DMS53 treated with DMSO at 0.1 percent for 48 hours (cell line): Measurements from ENCODE around the gene AKAP13.
"Not testable (repeated sequence)": the region's sequence is repeated elsewhere in the genome, so short reads cannot be mapped to it uniquely, and the experiment has no call there.

Experiments used
- DNase-seq: peaks from one replicate; lab custom pipeline; 2025; ENCODE audit not compliant: unreplicated experiment; lab: John Stamatoyannopoulos, UW

Gene AKAP13

GRCh38 chr15:85347264-85348047 lies 32.9 kb upstream of the AKAP13 start:
- not testable (repeated sequence) for DNase-seq

DNA sequence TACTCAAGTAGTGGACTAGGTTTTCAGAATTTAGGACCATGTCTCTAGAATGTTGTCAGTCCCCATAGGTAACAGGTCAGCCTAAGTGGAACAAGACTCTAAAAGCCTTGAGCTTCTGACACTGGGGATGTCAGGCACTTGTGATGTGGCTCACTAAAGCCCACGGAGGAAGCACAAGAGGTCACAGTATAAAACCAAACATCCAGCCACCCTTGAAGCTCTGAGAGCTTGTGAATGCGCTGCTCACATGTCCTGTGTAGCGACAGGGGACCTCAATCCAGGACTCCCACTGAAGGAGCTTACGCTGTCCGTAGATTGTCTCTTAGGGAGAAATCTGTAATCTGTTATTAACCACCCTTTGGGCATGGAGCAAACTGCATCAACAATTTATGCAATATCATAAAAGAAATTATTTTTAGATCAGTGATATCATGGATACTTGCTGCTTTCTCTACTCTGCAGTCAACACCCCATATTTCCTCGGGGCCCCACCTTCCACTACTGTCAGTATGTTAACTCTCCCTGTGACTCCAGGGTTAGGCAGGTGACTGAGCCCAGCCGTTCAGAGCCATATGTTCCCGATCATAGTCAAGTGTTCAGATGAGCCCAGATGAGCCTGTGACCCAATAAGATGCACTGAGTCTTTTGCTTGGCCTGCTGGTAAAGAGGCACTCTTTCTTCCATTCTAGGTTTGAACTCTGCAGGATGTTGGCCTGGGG lies 32.2 kb upstream of the AKAP13 start:
- DNase-seq, result not testable (repeated sequence)

DNA sequence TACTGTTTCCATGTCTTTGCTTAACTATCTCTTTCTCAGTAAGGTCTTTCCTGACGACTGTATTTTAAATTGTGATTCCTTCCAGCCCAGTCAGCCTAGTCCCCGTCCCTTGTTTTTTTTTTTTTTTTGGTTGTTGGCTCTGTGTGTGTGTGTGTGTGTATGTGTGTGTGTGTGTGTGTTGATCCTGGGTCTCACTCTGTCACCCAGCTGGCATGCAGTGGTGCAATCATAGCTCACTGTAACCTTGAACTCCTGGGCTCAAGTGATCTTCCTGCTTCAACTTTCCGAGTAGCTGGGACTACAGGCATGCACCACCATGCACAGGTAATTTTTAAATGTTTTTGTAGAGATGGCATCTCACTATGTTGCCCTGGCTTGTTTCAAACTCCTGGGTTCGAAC lies 31.3 kb upstream of the AKAP13 start:
- DNase-seq, result not testable (repeated sequence)

- no peak for DNase-seq
Measured at GRCh38 chr15:85350395-85350794, 30.0 kb upstream of the AKAP13 start.

DNA sequence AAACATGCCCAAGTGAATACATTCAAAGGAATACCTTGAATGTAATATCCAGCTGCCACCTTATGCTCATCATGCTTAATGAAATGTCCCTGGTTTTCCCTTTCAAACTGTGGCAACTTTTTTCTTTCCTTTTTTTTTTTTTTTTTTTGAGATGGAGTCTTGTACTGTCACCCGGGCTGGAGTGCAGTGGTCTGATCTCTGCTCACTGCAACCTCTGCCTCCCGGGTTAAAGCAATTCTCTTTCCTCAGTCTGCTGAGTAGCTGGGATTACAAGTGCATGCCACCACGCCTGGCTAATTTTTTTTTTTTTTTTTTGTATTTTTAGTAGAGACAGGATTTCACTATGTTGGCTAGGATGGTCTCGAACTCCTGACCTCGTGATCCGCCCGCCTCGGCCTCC lies 28.9 kb upstream of the AKAP13 start:
- DNase-seq, result not testable (repeated sequence)

DNA sequence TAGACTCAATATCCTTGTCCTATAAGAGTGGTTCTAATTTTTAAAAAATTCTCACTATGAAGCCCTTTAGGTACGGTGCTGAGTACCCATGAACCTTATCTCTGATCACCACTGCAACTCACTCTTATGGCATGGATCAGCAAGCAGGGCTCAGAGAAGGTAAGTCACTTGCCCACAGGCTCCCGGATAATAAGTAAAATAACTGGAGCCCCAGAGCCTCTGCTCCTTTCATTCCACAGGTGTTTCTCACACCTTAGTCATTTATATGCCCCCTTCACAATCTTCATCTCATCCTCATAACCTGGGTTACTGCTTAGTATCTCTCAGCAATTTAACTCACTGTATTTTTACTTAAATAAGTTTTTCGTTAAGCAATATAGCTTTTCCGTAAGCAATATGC lies 28.4 kb upstream of the AKAP13 start:
- DNase-seq, result no peak

DNA sequence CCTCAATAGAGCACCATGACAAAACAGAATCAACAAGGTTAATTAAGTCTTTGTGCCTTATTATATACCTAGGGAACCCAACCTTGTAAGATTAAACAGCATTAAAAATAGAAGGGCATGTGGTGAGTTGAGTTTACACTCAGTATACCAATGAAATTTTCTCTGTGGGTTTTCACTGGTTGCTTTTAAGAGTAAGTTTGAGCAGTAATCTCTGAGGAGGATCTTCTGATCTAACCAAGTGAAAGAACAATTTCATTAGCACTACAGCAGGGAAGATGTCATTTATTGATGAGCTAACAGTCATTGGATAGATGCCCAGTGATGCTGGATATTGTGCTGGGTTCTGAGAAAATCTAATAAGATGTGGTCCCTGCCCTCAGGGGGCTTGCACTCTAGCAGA lies 26.9 kb upstream of the AKAP13 start:
- no peak for DNase-seq

DNA sequence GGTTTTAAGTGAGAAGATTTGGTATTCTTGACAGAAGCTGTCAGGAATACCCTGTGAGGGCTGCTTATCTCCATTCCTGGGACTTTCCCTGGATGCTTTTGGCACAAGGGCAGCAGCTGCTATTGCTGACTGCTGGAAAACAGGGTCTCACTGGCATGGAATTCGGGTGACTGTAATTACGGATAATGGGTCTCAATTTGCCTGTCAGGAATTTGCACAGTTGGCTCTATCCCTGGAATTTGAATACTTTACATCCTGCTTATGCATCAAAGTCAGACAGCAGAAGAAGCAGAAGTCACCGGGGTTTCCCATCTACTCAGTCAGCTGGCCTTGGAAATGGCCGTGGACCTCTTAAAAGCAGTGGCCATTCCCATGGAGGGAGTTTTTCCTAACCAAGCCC lies 25.9 kb upstream of the AKAP13 start:
- DNase-seq, result no peak

DNA sequence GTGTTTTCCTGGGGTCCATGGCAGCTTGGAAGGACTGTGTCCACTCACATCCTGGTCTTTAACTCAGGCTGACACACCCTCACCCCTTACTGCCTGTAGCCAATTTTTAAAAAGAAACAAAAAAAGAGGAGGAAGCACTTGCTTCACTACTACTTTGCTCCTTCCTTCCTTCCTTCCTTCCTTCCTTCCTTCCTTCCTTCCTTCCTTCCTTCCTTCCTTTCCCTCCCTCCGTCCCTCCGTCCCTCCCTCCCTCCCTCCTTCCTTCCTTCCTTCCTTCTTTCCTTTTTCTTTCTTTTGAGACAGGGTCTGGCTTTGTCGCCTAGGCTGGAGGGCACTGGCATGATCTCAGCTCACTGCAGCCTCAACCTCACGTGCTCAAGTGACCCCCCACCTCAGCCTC lies 25.5 kb upstream of the AKAP13 start:
- DNase-seq, result no peak

- no peak for DNase-seq
Measured at GRCh38 chr15:85356276-85356675, 24.1 kb upstream of the AKAP13 start.

- no peak for DNase-seq
Measured at GRCh38 chr15:85361323-85361722, 19.1 kb upstream of the AKAP13 start.

- no peak for DNase-seq
Measured at GRCh38 chr15:85362436-85363081, 17.8 kb upstream of the AKAP13 start.

- DNase-seq, result no peak
Measured at GRCh38 chr15:85365980-85366379, 14.4 kb upstream of the AKAP13 start.

DNA sequence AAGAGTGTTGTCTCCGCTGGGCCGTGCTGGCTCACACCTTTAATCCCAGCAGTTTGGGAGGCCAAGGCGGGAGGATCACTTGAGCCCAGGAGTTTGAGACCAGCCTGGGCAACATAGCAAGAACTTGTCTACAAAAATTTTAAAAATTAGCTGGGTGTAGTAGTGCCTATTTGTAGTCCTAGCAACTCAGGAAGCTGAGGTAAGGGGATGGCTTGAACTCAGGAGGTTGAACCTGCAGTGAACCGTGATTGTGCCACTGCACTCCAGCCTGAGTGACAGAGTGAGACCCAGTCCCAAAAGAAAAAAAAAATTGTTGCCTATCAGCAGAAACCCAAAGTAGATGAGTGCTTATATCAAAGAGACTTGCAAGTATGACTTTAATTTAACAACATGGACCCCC lies 12.7 kb upstream of the AKAP13 start:
- no peak for DNase-seq

- DNase-seq, result no peak
Measured at GRCh38 chr15:85374831-85375230, 5.6 kb upstream of the AKAP13 start.

- DNase-seq, result no peak
Measured at GRCh38 chr15:85377269-85377668, 3.1 kb upstream of the AKAP13 start.

GRCh38 chr15:85377986-85378385 lies 2.4 kb upstream of the AKAP13 start:
- no peak for DNase-seq

GRCh38 chr15:85379403-85380131 lies 836 bp upstream of the AKAP13 start:
- no peak for DNase-seq

DNA sequence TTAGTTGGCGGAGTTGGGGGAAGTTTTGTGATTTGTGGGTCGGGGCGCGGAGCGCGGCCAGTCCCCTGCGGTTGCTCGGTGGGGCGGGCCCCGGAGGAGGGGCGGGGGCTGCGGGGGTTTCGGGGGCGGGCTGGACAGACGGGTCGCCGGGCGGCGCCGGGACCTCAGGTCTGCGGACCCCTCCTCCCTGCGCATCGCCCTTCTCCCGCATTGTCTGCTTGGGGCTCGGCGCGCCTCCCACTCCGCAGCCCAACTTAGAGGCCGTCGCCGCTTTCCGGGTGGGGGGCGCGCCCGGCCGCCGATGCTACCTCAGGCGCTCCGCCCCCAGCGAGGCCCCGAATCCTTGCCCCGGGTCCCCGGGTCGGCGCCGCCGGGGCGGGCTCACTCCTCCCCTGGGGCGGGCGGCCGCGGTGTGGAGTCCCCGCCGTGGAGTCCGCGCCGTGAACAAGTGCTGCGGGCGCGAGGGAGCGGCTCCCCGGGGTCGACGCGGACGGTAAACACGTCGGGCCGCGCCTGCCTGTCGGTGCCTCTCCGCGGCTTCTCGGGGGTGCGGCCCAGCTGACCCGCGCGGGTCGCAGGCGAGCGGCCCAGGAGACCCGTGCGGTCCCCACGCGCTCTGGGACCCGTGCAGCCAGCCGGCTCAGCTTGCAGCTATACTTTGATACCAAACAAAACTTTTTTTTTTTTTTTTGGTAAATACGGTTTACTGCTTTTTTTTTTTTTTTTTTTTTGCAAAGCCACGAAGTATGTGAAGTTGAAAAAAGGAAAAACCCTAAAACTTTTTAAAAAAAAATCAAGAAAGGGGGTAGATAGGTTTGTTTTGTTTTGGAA lies 624 bp downstream of the AKAP13 start:
- no peak for DNase-seq
